Cerebellar nuclear complex (tissue), 1 donor: Measurements from ENCODE around the gene C9orf50.
"Not testable (repeated sequence)": the region's sequence is repeated elsewhere in the genome, so short reads cannot be mapped to it uniquely, and the experiment has no call there.

ENCODE experiments used
- DNase-seq, 2 experiments: peaks; one replicate each; lab custom pipeline; 2025; lab: John Stamatoyannopoulos, UW

The C9orf50 gene, protein sequence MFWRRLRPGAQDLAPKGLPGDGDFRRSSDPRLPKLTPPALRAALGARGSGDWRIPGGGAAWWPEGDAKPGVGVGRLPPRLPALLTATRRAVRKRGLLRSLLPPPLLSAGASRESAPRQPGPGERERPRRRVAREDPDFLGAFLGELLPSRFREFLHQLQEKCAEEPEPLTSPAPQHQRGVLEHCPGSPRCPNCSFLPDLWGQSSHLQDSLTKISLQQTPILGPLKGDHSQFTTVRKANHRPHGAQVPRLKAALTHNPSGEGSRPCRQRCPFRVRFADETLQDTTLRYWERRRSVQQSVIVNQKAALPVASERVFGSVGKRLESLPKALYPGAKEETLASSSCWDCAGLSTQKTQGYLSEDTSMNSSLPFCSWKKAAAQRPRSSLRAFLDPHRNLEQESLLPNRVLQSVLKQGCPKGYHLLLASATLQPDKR

DNA sequence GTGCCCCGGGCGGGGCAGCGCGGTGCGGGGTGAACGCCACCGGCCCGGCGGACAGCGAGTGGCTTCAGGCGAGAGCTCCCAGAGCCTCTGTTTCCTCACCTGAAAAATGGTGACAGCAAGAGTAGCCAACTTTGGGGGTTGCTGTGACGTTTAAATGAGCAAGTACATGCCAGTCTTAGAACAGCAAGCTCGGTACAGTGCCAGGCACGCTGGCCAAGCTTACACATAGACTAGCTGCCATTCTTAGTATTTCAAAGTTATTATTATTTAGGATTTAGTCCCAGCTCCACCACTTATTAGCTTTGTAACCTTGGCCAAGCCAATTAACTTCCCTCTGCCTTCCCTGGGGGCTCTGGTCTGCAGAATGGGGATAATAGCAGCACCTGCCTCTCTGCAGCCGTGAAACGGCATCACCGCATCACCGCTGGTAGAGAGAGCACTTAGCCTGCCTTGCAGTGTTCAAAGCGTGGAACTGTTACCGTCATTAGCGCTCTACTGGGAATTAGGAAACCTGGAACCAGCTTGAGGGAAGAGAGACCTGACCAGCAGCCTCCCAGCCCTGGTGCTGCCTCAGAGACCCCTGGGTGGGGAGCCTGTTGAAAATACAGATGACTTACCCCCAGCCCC lies at the start of gene C9orf50:
Gene C9orf50 (minus strand): TSS at position 433 of the 627 bp plus-strand sequence. CDS start 527 bp downstream, outside the sequence.
- DNase-seq: no peak

DNA sequence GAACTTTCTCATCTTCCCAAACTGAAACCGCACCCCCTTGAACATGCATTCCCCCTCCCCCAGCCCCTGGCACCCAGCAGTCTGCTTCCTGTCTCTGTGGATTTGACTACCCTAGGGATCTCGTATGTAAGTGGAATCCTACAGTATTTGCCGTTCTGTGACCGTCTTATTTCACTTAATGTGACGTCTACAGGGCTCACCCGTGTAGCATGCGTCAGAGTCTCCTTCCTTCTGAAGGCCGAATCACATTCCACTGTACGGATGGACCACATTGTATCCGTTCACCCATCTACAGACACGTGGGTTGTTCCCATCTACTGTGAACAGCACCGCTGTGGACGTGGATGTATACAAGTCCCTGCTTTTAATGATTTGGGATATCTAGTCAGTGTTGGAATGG lies 49.0 kb upstream of the C9orf50 start:
- DNase-seq: no peak

- DNase-seq: no peak
These were observed 48.3 kb upstream of the C9orf50 start for GRCh38 chr9:129669141-129669718.

GRCh38 chr9:129667850-129668249 lies 46.9 kb upstream of the C9orf50 start:
- DNase-seq: no peak

DNA sequence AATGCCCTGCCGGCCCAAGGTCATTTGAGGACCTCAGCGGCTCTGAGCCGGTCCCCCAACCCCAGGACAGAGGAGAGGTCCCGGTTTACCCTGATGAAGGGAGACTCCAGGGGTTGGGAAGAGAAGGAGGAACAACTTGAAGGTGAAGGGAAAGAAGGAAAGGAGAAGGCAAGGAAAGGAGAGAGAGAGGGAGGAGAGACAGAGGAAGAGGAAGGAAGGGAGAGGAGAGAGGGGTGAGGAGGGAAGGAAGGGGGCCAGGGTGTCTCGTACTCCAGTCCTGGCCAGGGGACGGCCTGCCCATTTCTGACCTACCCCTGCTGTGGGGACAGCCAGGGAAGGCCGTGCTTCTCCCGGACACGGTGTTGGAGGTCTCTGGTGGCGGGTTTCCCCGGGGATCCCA lies 46.5 kb upstream of the C9orf50 start:
- DNase-seq: no peak

GRCh38 chr9:129666575-129666974 lies 45.7 kb upstream of the C9orf50 start:
- DNase-seq: no peak

DNA sequence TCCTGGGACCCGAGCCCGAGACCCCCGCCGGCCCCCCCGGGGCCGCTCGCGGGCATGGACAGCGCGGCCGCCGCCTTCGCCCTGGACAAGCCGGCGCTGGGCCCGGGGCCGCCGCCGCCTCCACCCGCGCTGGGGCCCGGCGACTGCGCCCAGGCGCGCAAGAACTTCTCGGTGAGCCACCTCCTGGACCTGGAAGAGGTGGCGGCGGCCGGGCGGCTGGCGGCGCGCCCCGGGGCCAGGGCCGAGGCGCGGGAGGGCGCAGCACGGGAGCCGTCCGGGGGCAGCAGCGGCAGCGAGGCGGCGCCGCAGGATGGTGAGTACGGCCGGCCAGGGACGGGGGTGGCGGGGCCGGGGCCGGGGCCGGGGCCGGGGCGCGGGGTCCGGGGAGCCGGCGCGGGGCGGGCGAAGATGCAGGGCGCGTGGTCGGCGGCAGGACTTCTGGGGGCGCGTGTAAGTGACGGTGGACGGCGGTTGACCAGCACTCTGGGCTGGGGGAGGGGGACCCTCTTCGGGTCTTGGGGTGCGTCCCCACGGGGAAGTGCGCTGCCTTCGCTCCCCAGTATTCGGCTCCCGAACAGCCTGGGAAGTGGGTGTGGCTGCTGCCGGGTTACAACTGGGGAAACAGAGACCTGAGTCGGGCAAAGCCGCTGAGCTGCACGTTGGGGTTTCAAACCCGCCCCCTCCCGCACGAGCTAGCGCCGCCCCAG lies 45.1 kb upstream of the C9orf50 start:
- no peak for DNase-seq

DNA sequence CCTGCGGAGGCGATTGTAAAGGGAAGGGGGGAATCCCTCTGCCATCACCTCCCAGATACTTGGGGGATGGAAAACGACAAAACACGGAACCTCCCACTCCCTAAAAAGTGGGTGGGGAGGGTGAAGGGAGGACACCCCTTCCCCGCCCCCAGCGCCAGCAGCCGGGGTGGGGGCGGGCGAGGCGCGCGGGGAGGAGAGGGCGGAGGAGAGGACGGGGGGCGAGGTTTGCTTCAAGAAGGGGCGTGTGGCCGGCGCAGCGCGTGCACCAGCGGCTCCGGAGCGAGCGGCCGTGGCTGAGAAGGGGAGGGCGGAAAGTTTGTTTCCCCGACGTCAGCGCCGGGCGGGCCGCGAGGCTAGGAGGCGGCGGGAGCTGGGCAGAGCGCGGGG lies 44.5 kb upstream of the C9orf50 start, which contains the start of gene PRRX2:
Gene PRRX2 (plus strand): TSS at position 259 of the 387 bp plus-strand sequence. CDS start 221 bp downstream, outside the sequence.
- DNase-seq: no peak

- no peak for DNase-seq
These were observed 44.0 kb upstream of the C9orf50 start for GRCh38 chr9:129664746-129665388.

DNA sequence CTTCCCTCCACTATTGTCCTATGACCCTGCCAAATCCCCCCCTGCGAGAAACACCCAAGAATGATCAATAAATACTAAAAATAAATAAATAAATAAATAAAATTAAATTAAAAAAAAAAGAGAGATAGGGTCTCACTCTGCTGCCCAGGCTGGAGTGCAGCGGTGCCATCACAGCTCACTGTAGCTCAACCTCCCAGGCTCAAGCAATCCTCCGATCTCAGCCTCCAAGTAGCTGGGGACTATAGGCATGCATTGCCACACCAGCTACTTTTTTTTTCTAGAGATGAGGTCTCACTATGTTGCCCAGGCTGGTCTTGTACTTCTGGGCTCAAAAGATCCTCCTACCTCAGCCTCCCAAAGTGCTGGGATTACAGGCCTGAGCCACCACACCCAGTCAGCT lies 41.3 kb upstream of the C9orf50 start:
- not testable (repeated sequence) for DNase-seq

DNA sequence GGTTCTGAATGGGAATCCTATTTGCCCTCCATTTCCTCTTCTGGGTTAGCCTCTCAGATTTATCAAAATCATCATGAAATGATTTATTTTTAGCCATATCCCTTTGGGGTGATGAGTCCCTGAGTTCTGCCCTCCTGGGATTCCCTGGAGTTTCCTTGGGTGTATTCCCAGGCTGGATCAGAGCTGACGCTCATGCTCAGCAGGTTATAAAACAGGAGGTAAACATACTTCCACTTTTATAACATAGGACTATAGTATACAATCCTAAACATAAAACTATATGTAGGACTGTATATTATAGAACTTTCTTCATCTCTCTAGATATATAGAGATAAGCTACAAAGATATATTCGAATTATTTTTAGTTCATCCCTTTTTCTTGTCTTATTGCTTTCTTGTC lies 40.1 kb upstream of the C9orf50 start:
- no peak for DNase-seq

- no peak for DNase-seq
These were observed 36.0 kb upstream of the C9orf50 start for GRCh38 chr9:129656795-129657390.

DNA sequence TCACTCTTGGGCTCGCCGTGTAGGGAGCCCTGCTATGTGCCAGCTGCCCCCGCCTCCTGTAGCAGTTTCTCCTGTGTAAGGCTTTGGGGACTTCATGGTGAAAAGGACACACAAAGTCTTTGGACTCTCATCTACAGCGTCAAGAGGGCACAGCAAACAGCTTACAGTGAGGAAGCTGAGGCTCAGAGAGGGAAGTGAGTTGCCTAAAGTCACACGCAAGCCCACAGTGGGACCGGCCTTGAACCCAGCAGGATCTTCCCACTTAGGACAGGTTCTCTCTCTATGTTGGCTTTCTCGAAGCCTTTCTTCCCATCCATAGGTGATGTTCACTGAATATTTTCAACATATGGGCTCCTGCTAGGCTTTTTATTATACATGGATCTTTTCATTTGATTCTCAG lies 34.8 kb upstream of the C9orf50 start:
- DNase-seq: no peak

- no peak for DNase-seq
These were observed 34.3 kb upstream of the C9orf50 start for GRCh38 chr9:129655154-129655553.

- no peak for DNase-seq
These were observed 33.7 kb upstream of the C9orf50 start for GRCh38 chr9:129654554-129655040.

GRCh38 chr9:129653823-129654553 lies 33.1 kb upstream of the C9orf50 start:
- no peak for DNase-seq

GRCh38 chr9:129650680-129651235 lies 29.9 kb upstream of the C9orf50 start:
- DNase-seq: no peak

GRCh38 chr9:129649726-129650679 lies 29.1 kb upstream of the C9orf50 start:
- no peak for DNase-seq

GRCh38 chr9:129648764-129649115 lies 27.8 kb upstream of the C9orf50 start:
- no peak for DNase-seq
